HEK293 (cell line): ENCODE results near the gene MACROD1.
A peak's percentile ranks its signal among the peaks of the same experiment; 100 is the strongest.

Experiments
- CTCF ChIA-PET: fragments of 350-600 bp; formaldehyde crosslinking; extraction: SDS; loops from one replicate; lab custom pipeline; 2021; ENCODE audit warnings: antibody characterized with exemption; lab: Yijun Ruan, JAX
- POLR2A ChIA-PET: fragments of 300-600 bp; formaldehyde crosslinking; extraction: SDS; loops from one replicate; lab custom pipeline; 2020; ENCODE audit warnings: antibody characterized with exemption, inconsistent platforms; lab: Yijun Ruan, JAX
- H3K27ac ChIP-seq: fragments of 200-500 bp; sonication (Bioruptor generic); 2 replicates; pipeline ENCODE4 v1.5.1; 2014; ENCODE audit warnings: low read depth, low read length, control low read depth, inconsistent platforms; ENCODE audit errors: extremely low read depth
- H3K36me3 ChIP-seq, 2 experiments: fragments of 200-500 bp in 1 of 2; sonication (Bioruptor generic) in 1 of 2; 1 replicate in 1 of 2; 2 replicates in 1 of 2; pipeline ENCODE4 v1.5.1; 2014 to 2017; ENCODE audit warnings: inconsistent platforms in 2 of 2, low read length in 2 of 2; ENCODE audit not compliant: control insufficient read depth in 2 of 2, insufficient read depth in 1 of 2
- H3K4me1 ChIP-seq: fragments of 200-500 bp; sonication (Bioruptor generic); 2 replicates; pipeline ENCODE4 v1.5.1; 2014; ENCODE audit warnings: mild to moderate bottlenecking, low read length, inconsistent platforms; ENCODE audit not compliant: control insufficient read depth, insufficient read depth
- H3K4me3 ChIP-seq: 2 replicates; pipeline ENCODE4 v1.5.1; 2011; ENCODE audit warnings: low read depth, mild to moderate bottlenecking, control low read depth, low read length, moderate library complexity
- H3K9me3 ChIP-seq: fragments of 200-500 bp; sonication (Bioruptor generic); 2 replicates; pipeline ENCODE4 v1.5.1; 2014; ENCODE audit warnings: low read depth, low read length, inconsistent platforms; ENCODE audit not compliant: control insufficient read depth, insufficient read depth
- GLI2 ChIP-seq: fragments of 450-650 bp; formaldehyde crosslinking; IDR thresholded peaks from 2 replicates; pipeline ENCODE4; 2017; ENCODE audit warnings: missing biosample characterization, missing genetic modification characterization, low read depth, borderline replicate concordance
- HOXA7 ChIP-seq: sonication (generic); formaldehyde crosslinking; IDR thresholded peaks from 2 replicates; pipeline ENCODE4 v1.8.1; 2022; ENCODE audit warnings: missing genetic modification reagents, borderline replicate concordance
- SCRT1 ChIP-seq: fragments of 450-650 bp; formaldehyde crosslinking; IDR thresholded peaks from 2 replicates; pipeline ENCODE4 v1.5.1; 2016; ENCODE audit warnings: missing biosample characterization, missing genetic modification characterization, borderline replicate concordance
- SP2 ChIP-seq: fragments of 450-650 bp; formaldehyde crosslinking; IDR thresholded peaks from 2 replicates; pipeline ENCODE4 v1.5.1; 2016; ENCODE audit warnings: missing biosample characterization, missing genetic modification characterization
- SP3 ChIP-seq: fragments of 450-650 bp; formaldehyde crosslinking; IDR thresholded peaks from 2 replicates; pipeline ENCODE4 v1.5.1; 2016; ENCODE audit warnings: missing biosample characterization, missing genetic modification characterization
- ZBTB10 ChIP-seq: fragments of 450-650 bp; formaldehyde crosslinking; IDR thresholded peaks from 2 replicates; pipeline ENCODE4 v1.5.1; 2016; ENCODE audit warnings: missing biosample characterization, missing genetic modification characterization
- ZBTB7A ChIP-seq: fragments of 450-650 bp; formaldehyde crosslinking; IDR thresholded peaks from 2 replicates; pipeline ENCODE4 v1.5.1; 2016; ENCODE audit warnings: low read depth, missing biosample characterization, missing genetic modification characterization
- ZFHX2 ChIP-seq: fragments of 450-650 bp; formaldehyde crosslinking; conservative IDR thresholded peaks from 2 replicates; pipeline ENCODE4 v1.5.1; 2016; ENCODE audit warnings: missing biosample characterization, missing genetic modification characterization
- ZFP3 ChIP-seq: fragments of 450-650 bp; formaldehyde crosslinking; IDR thresholded peaks from 2 replicates; pipeline ENCODE4 v1.5.1; 2016; ENCODE audit warnings: low read depth, missing biosample characterization, missing genetic modification characterization
- ZNF138 ChIP-seq: fragments of 450-650 bp; formaldehyde crosslinking; IDR thresholded peaks from 2 replicates; pipeline ENCODE4 v1.5.1; 2016; ENCODE audit warnings: missing biosample characterization, missing genetic modification characterization, borderline replicate concordance
- ZNF146 ChIP-seq: fragments of 450-650 bp; formaldehyde crosslinking; IDR thresholded peaks from 2 replicates; pipeline ENCODE4 v1.5.1; 2016; ENCODE audit warnings: missing biosample characterization, missing genetic modification characterization
- ZNF248 ChIP-seq: fragments of 450-650 bp; formaldehyde crosslinking; IDR thresholded peaks from 2 replicates; pipeline ENCODE4 v1.5.1; 2017; ENCODE audit warnings: missing biosample characterization, missing genetic modification characterization
- ZNF473 ChIP-seq: fragments of 450-650 bp; formaldehyde crosslinking; IDR thresholded peaks from 2 replicates; pipeline ENCODE4 v1.5.1; 2017; ENCODE audit warnings: missing biosample characterization, missing genetic modification characterization
- ZNF510 ChIP-seq: fragments of 450-650 bp; formaldehyde crosslinking; IDR thresholded peaks from 2 replicates; pipeline ENCODE4 v1.5.1; 2018; ENCODE audit warnings: mild to moderate bottlenecking, missing genetic modification characterization, missing biosample characterization; ENCODE audit not compliant: insufficient replicate concordance
- ZNF530 ChIP-seq: fragments of 450-650 bp; formaldehyde crosslinking; IDR thresholded peaks from 2 replicates; pipeline ENCODE4 v1.5.1; 2016; ENCODE audit warnings: low read depth, missing biosample characterization, missing genetic modification characterization
- ZNF585B ChIP-seq: fragments of 450-650 bp; formaldehyde crosslinking; IDR thresholded peaks from 2 replicates; pipeline ENCODE4 v1.5.1; 2016; ENCODE audit warnings: missing biosample characterization, missing genetic modification characterization
- ZNF785 ChIP-seq: fragments of 450-650 bp; formaldehyde crosslinking; IDR thresholded peaks from 2 replicates; pipeline ENCODE4 v1.5.1; 2016; ENCODE audit warnings: missing biosample characterization, missing genetic modification characterization
- ZSCAN5A ChIP-seq: fragments of 450-650 bp; formaldehyde crosslinking; IDR thresholded peaks from 2 replicates; pipeline ENCODE4 v1.5.1; 2016; ENCODE audit warnings: missing biosample characterization, missing genetic modification characterization
- TF ChIP-seq, protein P1 (sequence below): fragments of 450-650 bp; formaldehyde crosslinking; IDR thresholded peaks from 2 replicates; pipeline ENCODE4 v1.5.1; 2016; ENCODE audit warnings: missing biosample characterization, missing genetic modification characterization
- TF ChIP-seq, protein P2 (sequence below): fragments of 450-650 bp; formaldehyde crosslinking; conservative IDR thresholded peaks from 2 replicates; pipeline ENCODE4 v1.5.1; 2016; ENCODE audit warnings: low read depth, missing biosample characterization, missing genetic modification characterization
- TF ChIP-seq, protein P3 (sequence below): fragments of 450-650 bp; formaldehyde crosslinking; IDR thresholded peaks from 2 replicates; pipeline ENCODE4 v1.5.1; 2016; ENCODE audit warnings: missing biosample characterization, missing genetic modification characterization, borderline replicate concordance
- TF ChIP-seq, protein P4 (sequence below): fragments of 450-650 bp; formaldehyde crosslinking; IDR thresholded peaks from 2 replicates; pipeline ENCODE4 v1.5.1; 2016; ENCODE audit warnings: missing biosample characterization, missing genetic modification characterization

Gene MACROD1

DNA sequence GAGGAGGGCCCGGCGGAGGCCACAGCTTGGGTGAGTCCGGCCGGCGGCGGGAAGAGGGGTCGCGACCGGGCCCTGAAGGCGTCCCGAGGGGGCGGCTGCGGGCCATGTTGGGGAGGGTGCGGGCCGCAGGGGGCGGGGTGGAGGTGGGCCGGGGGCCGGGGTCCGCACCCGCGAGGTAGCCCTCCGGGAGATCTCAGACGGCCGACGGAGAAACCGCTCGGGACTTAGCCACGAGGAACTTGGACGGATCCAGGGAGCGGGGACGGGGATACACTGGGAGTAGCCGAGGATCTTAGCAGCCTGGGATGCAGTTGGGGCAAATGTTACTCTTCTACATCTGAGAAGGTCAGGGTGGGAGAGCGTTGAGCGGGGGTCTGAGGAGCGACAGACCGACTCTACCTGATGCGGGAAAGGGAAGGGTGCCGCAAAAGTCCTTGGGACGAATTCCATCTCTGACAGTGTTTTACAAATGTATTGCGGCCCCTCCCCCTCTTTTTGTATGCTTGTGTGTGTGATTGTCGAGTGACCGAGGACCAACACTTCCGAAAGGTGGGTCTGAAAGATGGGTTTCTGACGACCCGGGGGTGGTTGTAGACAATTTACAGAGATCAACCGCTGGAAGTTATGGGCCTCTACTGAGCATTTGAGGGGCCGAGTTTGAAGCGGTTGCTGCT is 20.7 kb upstream of the MACROD1 start (continued):
- TF ChIP-seq ZNF530 (tag by site-specific recombination) = no peak
- TF ChIP-seq ZBTB7A (tag by site-specific recombination) = no peak
- no peak for TF ChIP-seq ZBTB10
- TF ChIP-seq, protein P1, sequence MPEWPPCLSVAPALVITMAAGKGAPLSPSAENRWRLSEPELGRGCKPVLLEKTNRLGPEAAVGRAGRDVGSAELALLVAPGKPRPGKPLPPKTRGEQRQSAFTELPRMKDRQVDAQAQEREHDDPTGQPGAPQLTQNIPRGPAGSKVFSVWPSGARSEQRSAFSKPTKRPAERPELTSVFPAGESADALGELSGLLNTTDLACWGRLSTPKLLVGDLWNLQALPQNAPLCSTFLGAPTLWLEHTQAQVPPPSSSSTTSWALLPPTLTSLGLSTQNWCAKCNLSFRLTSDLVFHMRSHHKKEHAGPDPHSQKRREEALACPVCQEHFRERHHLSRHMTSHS (tag by site-specific recombination) = no peak
- TF ChIP-seq, protein P2, sequence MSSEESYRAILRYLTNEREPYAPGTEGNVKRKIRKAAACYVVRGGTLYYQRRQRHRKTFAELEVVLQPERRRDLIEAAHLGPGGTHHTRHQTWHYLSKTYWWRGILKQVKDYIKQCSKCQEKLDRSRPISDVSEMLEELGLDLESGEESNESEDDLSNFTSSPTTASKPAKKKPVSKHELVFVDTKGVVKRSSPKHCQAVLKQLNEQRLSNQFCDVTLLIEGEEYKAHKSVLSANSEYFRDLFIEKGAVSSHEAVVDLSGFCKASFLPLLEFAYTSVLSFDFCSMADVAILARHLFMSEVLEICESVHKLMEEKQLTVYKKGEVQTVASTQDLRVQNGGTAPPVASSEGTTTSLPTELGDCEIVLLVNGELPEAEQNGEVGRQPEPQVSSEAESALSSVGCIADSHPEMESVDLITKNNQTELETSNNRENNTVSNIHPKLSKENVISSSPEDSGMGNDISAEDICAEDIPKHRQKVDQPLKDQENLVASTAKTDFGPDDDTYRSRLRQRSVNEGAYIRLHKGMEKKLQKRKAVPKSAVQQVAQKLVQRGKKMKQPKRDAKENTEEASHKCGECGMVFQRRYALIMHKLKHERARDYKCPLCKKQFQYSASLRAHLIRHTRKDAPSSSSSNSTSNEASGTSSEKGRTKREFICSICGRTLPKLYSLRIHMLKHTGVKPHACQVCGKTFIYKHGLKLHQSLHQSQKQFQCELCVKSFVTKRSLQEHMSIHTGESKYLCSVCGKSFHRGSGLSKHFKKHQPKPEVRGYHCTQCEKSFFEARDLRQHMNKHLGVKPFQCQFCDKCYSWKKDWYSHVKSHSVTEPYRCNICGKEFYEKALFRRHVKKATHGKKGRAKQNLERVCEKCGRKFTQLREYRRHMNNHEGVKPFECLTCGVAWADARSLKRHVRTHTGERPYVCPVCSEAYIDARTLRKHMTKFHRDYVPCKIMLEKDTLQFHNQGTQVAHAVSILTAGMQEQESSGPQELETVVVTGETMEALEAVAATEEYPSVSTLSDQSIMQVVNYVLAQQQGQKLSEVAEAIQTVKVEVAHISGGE (tag by site-specific recombination) = no peak
- TF ChIP-seq ZNF785 (tag by site-specific recombination) = no peak
- TF ChIP-seq ZSCAN5A (tag by site-specific recombination) = no peak

DNA sequence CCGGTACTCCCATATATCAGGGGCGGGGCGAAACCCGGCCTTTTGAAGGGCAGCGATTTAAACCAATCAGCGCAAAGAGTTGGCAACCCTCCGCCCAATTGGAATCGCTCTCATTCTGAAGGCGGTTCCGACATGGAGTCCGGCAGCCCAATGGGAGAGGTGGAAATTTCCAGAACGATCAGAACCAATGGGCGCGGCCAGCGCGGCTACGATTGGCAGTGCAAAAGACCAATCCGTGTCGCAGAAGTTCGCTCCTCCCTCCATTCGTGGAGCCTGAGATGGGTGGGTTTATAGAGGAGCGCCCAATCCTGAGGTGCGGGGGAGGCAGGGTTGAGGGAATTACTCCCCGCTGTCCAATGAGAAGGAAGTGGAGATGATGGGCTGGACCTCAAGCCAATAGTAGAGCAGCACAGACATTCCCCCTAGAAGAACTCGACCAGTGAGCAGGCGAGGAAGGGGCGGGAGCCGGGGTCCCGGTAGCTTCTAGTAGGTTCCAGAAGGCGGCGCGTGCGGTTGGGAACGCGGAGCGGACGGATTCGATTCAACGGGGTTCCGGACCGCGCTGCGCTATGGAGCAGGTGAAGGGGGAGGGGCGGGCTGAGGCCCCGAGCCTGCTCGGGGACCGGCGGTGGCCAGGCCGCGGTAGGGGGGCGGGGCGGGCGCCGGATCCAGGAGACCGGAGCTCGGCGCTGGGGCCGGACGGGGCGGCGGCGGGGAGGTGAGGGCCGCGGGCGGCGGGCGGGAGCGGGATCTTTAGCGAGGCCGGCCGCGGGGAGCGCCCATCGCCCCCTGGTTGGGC is 20.0 kb upstream of the MACROD1 start, which contains the start of gene STIP1:
STIP1 (plus strand) TSS at position 479 of the 799 bp plus-strand sequence; CDS start at position 570, 91 bp downstream.
- Histone ChIP-seq H3K27ac (peak within 1 kb of the TSS; percentile 82), H3K4me3 (peak within 1 kb of the TSS; percentile 75), H3K4me1 (peaks cover 3% of the 10 kb centered on the region; the same call in 1 of the 2 replicates), H3K9me3 (no peaks in the 10 kb centered on the region), H3K36me3 (peaks cover 4 to 23% of the 10 kb centered on the region in 2 experiments; a peak in 2 of 3 replicates)
- ChIA-PET CTCF (interaction anchor here (0.6 to 4.0 kb wide), 7 partner anchors 16 to 325 kb away, joined by 3 to 31 read pairs (median 3); partner anchors contain the start of gene FERMT3), POLR2A (interaction anchor here (0.5 to 3.0 kb wide), 33 partner anchors 11 to 1612 kb away, joined by 3 to 32 read pairs (median 5); partner anchors contain the start of genes BAD, COX8A, EEF1G and ESRRA)
- TF ChIP-seq ZNF138 (no peak), GLI2 (tag by site-specific recombination) (no peak), ZNF146 (tag by site-specific recombination) (no peak), SP3 (tag by site-specific recombination) (peak; percentile 97), HOXA7 (CRISPR knock-in tag) (no peak), ZNF510 (no peak), ZNF585B (tag by site-specific recombination) (no peak), SCRT1 (no peak), ZNF473 (tag by site-specific recombination) (no peak), ZNF248 (tag by site-specific recombination) (no peak), ZFHX2 (tag by site-specific recombination) (peak; percentile 76), SP2 (tag by site-specific recombination) (peak; percentile 97), ZFP3 (tag by site-specific recombination) (no peak)
- TF ChIP-seq, protein P3, sequence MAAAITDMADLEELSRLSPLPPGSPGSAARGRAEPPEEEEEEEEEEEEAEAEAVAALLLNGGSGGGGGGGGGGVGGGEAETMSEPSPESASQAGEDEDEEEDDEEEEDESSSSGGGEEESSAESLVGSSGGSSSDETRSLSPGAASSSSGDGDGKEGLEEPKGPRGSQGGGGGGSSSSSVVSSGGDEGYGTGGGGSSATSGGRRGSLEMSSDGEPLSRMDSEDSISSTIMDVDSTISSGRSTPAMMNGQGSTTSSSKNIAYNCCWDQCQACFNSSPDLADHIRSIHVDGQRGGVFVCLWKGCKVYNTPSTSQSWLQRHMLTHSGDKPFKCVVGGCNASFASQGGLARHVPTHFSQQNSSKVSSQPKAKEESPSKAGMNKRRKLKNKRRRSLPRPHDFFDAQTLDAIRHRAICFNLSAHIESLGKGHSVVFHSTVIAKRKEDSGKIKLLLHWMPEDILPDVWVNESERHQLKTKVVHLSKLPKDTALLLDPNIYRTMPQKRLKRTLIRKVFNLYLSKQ (tag by site-specific recombination) = no peak
- TF ChIP-seq, protein P4, sequence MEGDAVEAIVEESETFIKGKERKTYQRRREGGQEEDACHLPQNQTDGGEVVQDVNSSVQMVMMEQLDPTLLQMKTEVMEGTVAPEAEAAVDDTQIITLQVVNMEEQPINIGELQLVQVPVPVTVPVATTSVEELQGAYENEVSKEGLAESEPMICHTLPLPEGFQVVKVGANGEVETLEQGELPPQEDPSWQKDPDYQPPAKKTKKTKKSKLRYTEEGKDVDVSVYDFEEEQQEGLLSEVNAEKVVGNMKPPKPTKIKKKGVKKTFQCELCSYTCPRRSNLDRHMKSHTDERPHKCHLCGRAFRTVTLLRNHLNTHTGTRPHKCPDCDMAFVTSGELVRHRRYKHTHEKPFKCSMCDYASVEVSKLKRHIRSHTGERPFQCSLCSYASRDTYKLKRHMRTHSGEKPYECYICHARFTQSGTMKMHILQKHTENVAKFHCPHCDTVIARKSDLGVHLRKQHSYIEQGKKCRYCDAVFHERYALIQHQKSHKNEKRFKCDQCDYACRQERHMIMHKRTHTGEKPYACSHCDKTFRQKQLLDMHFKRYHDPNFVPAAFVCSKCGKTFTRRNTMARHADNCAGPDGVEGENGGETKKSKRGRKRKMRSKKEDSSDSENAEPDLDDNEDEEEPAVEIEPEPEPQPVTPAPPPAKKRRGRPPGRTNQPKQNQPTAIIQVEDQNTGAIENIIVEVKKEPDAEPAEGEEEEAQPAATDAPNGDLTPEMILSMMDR (tag by site-specific recombination) = peak; percentile 65
